DMS53 treated with DMSO at 0.1 percent for 48 hours (cell line): ENCODE measurements around the gene RHOB.
"Not testable (repeated sequence)": the region's sequence is repeated elsewhere in the genome, so short reads cannot be mapped to it uniquely, and the experiment has no call there.

Source experiments
- DNase-seq: peaks from one replicate; lab custom pipeline; 2025; ENCODE audit not compliant: unreplicated experiment; lab: John Stamatoyannopoulos, UW

The RHOB gene

DNA sequence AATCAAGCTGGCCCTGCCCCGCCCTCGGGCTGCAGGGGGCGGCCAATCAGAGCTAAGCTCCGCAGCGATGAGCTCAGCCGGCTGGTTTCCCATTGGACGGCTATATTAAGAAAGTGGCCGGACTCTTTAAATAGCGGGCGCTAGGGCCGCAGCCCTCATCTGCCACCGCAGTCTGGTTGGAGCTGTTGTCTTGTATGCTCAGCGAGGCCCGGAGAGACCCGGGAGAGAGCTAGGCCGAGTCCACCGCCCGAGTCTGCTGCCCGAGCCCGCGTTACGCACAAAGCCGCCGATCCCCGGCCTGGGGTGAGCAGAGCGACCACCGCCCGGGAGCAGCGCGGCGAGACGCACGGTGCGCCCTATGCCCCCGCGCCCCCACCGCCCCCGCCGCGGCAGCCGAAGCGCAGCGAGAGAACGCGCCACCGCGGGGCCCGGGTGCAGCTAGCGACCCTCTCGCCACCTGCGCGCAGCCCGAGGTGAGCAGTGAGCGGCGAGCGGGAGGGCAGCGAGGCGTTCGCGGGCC, at the start of gene RHOB:
Gene RHOB, plus strand, starts transcription at position 158 of the 520 bp plus-strand sequence. CDS start 392 bp downstream, outside the sequence.
- peak; percentile 85 for DNase-seq

GRCh38 chr2:20397811-20398447, 48.9 kb upstream of the RHOB start:
- DNase-seq = no peak

- DNase-seq = no peak
These were observed 47.8 kb upstream of the RHOB start for GRCh38 chr2:20398956-20399567.

GRCh38 chr2:20400306-20400705, 46.6 kb upstream of the RHOB start:
- DNase-seq = no peak

GRCh38 chr2:20400787-20401488, 45.9 kb upstream of the RHOB start:
- no peak for DNase-seq

- no peak for DNase-seq
These were observed 45.4 kb upstream of the RHOB start for GRCh38 chr2:20401489-20401835.

GRCh38 chr2:20403774-20404312, 43.0 kb upstream of the RHOB start:
- DNase-seq = no peak

- no peak for DNase-seq
These were observed 41.9 kb upstream of the RHOB start for GRCh38 chr2:20404950-20405349.

- DNase-seq = no peak
These were observed 37.8 kb upstream of the RHOB start for GRCh38 chr2:20409039-20409438.

GRCh38 chr2:20410556-20411277, 36.2 kb upstream of the RHOB start:
- no peak for DNase-seq

- DNase-seq = peak; percentile 39
These were observed 35.4 kb upstream of the RHOB start for GRCh38 chr2:20411361-20411894.

DNA sequence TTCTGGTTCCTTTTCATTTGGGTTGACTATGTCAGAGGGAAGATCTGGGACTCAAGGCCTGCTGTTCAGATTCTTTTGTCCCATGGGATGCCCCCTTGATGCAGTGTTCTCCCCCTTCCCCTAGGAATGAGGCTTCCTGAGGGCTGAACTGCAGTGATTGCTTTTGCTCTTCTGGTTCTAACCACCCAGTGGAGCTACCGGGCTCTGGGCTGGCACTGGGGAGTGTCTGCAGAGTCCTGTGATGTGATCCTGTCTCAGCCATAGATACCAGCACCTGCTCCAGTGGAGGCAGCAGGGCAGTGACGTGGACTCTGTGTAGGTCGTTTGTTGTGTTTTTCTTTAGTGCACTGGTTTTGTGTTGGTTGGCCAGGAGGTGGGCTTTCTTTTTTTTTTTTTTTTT, 32.1 kb upstream of the RHOB start:
- no peak for DNase-seq

- no peak for DNase-seq
These were observed 31.4 kb upstream of the RHOB start for GRCh38 chr2:20415511-20415918.

DNA sequence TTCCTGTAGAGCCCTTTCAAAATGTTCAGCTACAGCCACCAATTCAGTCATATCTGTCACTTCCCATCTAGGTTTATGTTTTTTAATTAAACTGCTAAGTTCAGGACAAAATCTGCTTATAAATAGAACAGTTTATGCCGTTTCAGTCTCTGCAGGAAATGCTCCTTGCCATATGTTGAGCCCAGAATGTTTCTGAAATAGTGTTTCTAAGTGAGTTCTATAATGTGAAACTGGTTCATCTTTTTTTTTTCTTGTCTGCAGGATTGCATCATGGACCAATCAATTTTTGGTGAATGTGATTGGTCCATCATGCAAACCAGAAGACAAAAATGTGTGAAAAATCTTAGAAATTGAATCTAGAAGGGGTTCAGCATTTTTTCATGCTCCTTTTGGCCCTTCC, 30.2 kb upstream of the RHOB start:
- DNase-seq = no peak

GRCh38 chr2:20417230-20417821, 29.5 kb upstream of the RHOB start:
- not testable (repeated sequence) for DNase-seq

- DNase-seq = no peak
These were observed 28.4 kb upstream of the RHOB start for GRCh38 chr2:20418519-20418918.

GRCh38 chr2:20419007-20419576, 27.8 kb upstream of the RHOB start:
- no peak for DNase-seq

DNA sequence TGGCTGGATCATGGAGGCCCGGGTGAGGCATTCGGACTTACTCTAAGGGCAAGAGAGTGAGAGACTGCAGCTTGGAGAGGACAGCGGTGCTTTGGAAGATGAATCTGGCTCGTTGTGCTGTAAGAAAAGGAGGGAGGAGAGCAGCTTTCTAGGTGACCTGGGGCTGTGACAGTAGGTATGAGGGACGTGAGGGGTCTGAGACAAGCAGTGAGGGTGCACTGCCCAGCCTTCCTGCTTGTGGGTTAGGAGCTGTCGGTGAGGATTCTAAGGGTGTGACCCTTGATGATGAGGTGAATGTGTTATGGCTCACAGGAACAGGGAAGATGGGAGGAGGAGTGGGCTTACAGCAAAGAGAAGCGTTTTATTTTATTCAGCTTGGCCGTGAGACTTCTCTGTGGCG, 27.1 kb upstream of the RHOB start:
- DNase-seq = no peak

DNA sequence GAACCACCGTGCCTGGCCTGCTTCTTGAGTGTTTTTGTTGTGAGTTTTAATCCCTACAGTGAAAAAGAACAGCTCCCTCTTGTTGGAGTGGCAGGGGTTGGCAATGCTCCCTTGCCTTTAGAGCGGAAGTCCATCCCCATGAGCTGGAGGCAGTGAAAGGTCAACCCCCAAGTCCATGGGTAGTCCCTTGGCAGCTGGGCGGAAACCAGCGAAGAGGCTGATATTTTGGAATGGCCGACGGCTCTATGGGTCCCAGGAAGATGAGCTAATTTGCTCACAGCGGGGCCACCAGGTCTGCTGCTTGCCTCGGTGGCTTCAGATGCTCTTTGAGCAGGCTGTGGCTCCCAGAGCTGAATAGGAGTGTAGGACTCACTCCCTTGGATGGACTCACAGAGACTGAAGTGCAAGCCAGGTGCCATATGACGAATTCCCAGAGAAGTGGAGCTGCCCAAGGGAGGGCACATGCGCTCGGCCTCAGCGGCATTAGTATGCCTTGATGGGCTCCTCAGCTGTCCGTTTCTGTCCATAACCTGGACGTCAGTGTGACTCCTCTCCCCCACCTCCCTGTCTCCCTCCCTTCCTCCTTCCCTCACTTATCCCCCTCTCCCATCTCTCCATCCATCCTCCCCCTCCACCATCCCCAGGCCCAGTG, 25.4 kb upstream of the RHOB start:
- DNase-seq = no peak

DNA sequence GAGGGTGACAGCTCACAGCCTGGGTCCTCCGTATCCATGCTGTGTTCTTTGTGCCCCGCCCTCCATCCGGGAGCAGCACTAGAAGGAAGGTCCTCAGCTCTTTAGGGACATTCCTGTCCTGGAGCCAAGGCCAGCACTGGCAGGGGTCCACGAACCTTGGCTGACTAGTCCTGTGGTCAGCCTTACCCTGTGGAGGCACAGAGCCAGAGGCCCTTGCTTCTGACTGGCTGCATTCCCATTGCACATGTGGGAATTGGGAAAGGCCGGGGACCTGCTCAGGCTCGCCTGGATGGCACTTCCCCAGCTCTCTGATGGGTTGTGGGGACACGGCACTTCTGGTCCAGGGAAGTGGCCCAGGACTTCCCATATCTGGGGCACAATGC, 24.9 kb upstream of the RHOB start:
- DNase-seq = no peak
